ENCODE data around the gene PI16.
"Not testable (repeated sequence)": the region's sequence is repeated elsewhere in the genome, so short reads cannot be mapped to it uniquely, and the experiment has no call there.

The PI16 gene

DNA sequence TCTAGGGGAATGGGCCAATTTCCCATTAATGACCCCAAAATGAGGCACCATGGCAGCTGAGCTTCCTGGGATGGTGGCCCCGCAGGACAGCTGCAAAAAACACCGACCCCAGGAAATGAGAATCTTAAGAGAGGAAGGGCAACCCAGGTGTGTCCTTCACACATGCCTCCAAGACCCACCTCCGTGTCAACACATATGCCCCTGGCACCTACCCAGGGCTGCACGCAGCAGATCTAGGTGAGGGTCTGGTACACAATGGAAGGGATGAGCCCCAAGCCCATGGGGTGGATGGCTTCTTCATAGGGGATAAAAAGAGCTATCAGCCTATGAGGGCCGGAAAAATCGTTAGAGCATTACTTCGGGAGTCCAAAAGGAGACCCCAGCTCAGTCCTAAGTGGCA, 22.0 kb downstream of the PI16 start:
- DNase-seq: no peak

DNA sequence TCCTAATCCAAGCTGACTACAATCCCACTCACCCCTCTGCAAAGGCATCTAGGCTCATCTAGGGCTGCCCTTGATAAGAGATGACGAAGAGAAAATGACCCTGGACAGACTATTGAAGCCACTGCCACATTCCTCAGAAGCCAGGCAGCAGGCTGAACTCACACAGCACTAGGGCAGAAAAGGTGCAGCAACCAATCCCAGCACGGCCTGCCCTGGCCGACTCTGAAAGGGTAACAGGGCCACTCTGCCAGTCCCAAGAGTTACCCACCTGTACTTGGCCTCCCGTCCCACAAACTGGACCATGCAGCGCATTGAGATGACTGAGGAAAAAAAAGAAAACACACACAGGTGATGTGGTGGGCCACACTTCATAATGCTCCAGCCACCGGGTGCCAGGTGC, 22.4 kb downstream of the PI16 start:
- no peak for DNase-seq

DNA sequence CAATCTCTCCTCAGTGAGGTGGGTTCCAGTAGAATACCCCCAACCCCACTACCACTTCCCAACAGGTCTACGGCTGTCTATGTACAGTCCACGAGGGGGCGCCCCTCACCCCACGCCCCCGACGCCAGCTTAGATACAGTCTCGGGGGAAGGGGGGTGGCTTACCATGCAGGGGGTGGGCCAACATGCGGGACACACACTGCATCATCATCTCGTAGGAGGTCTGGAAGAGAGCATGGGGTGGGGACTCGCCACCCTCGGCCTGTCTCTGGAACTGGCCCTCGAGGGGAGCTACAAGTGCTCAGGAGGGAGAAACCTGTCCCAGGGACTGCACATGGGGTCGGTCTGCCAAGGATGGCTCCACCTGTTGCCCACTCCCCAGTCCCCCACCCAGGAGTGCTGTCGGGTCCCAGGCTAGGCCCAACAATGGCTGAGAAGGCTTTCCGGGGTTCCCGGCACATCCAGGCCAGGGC, 23.0 kb downstream of the PI16 start:
- DNase-seq: no peak

- DNase-seq: no peak
These were observed 24.1 kb downstream of the PI16 start for GRCh38 chr6:36978421-36979346.

DNA sequence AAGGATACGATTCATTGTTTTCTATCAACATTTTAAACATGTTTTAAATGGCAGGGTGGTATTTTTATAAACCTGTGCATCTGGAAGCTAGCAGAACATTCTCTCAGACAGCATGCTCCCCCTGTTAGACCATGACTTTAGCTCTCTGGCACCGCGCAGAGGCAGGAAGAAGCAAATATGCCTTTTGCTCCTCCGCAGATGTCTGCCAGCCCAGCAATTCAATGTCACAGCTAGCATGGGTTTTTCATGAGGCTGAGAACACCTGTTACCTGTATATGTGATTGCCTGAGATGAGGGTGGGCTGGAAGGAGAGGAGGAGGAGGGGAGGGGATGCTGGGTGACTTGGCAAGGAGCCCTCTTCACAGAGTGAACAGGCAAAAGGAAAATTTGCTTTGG, 24.8 kb downstream of the PI16 start:
- no peak for DNase-seq

GRCh38 chr6:36980129-36980528, 25.6 kb downstream of the PI16 start:
- no peak for DNase-seq

GRCh38 chr6:36980876-36981619, 26.5 kb downstream of the PI16 start:
- DNase-seq: no peak

DNA sequence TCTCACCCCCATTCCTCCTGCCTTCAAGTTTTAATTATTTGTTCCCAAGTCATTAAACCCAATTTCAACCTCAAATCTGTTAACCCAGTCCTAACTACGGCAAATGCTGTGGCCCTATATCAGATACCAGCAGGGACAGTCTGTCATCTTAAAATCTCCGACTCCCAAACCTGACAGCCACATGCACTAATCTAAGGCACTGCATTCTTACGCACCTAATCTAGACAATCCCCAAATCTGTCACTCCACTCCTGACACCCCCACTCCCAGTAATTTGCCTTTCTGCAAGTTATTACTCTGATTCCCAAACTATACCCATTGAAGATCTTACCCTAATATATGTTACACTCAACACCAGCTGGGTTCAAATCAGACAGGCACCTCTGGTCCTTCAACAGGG, 29.0 kb downstream of the PI16 start:
- DNase-seq: no peak

- no peak for DNase-seq
These were observed 30.3 kb downstream of the PI16 start for GRCh38 chr6:36984581-36985416.

DNA sequence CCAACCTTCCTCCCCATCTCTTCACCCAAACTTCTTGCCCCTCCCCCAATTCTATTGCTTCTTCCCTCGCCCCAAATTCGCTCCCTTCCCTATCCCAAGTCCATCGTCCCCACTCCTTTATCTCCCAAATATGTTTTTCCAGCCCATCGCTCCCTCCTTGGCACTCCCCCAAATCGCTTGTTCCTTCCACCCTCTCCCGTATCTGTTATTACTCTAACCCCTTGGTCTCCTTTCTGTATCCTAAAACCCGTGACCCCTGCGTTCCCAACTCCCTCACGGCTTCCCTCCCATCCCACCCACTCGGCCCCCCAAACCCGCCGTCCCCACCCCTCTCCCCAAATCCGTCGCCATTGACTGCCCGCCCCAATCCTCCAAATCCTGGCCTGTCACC, 30.9 kb downstream of the PI16 start:
- no peak for DNase-seq

- DNase-seq: peak; percentile 92
These were observed 31.5 kb downstream of the PI16 start, which contains the start of gene MTCH1 for GRCh38 chr6:36985808-36986703. Gene MTCH1, minus strand, starts transcription at chr6:36986196. Its CDS starts 23 bp downstream, at chr6:36986173.

DNA sequence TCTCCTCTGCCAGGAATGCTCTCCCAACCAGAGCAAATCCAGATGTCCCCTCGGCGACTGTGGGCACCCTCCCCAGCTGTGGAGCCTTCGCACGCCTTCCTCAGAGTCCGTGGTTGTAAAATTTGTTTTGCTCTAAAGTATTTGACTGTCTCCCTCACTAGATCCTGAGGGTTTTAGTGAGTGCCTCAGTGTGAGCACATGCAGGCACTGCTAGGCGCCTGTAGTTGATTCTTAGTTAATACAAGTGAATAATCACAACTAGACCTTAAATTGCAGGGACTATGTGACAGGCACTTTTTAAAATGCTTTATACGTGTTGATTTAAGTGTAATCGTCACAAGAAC, 32.1 kb downstream of the PI16 start:
- no peak for DNase-seq

DNA sequence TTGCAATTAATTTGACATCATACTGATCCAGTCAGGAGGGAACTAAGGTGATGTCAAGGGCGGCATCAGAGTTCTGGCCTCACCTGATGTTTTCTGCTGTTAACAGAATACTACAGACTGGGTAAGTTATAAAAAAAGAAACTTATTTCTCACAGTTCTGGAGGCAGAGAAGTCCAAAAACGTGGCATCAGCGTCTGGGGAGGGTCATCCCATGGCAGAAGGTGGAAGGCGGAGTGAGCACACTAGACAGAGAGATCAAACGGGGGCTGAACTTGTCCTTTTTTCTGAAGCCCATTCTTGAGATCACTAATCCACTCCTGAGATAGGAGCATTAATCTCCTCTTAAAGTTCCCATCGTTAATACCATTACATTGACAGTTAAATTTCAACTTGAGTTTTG, 34.7 kb downstream of the PI16 start:
- no peak for DNase-seq

- DNase-seq: not testable (repeated sequence)
These were observed 35.9 kb downstream of the PI16 start for GRCh38 chr6:36990401-36990800.

DNA sequence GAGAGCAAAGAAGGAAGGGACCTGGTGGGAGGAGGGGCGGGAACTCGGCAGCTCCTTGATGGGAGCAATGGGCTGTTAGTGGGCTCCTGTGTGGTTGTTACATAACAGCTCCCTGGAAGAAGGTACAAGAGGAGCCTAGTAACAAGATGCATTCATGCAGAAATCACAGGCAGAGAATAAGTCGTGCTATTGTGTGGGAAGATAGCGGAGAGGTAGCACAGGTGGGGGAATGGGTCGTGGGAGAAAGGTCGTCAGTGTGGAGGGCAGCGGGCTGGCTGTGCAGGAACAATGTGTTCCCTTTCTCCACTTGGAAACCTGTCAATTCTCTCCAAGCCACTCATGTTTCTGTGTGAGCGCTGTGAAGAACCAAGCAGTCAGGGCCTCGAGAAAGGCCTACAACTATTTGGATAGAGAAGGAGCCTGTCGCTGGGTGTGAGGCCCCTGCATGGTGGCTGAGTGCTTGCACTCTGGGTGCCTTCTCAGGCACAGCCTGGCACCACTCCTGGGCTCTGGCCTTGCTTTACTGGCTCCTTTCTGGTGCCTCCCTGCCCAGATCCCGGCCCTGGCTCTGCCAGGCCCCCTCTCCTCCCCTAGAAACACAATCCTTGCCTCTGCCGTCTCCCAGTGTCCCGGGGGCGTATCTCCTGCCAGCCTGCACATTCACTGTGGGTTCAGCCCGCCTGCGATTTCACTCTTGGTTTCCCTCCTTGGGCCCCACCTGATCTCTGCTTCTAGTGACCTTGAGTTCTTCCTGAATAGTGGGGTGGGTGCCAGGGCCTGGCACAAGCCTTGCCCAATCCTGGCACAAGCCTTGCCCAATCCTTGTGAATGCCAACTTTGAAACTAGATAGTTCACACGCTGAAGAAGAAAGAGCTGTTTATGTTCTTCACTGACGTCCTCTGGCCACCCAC, 43.5 kb downstream of the PI16 start:
- no peak for DNase-seq

DNA sequence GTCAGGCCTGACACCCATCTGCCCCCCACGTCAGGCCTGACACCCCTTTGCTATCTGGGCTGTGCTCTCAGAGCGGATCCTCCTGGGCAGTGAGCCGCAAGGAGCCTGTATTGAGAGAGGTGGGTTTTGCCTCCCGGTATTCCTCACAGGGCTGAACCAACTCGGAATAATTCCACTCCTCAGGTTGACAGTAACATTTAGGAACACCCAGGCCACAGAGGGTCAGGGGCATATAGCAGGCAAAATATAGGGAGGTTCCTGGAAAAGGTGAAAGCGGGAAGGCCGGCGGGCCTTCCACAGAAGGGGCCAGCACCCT, 44.1 kb downstream of the PI16 start:
- DNase-seq: no peak

GRCh38 chr6:36999061-36999750, 44.7 kb downstream of the PI16 start:
- no peak for DNase-seq

DNA sequence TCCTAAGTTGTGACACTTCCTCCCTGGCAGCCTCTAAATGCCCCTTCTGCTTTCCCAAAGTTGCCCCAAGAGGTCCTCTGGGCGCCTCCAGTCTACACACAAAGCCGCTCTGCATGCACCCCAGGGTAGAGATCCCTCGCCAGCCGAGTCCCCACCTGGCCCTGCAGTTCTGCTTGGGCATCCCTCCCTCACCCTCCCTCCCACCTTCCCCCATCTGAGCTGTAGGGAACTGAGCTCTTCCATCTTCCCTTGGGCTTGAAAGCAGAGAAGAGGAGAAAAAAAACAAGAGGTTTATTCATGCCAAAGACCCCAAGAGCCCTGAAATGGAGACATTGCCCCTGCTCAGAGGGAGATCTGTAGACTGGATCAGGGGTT, 45.2 kb downstream of the PI16 start:
- DNase-seq: no peak

DNA sequence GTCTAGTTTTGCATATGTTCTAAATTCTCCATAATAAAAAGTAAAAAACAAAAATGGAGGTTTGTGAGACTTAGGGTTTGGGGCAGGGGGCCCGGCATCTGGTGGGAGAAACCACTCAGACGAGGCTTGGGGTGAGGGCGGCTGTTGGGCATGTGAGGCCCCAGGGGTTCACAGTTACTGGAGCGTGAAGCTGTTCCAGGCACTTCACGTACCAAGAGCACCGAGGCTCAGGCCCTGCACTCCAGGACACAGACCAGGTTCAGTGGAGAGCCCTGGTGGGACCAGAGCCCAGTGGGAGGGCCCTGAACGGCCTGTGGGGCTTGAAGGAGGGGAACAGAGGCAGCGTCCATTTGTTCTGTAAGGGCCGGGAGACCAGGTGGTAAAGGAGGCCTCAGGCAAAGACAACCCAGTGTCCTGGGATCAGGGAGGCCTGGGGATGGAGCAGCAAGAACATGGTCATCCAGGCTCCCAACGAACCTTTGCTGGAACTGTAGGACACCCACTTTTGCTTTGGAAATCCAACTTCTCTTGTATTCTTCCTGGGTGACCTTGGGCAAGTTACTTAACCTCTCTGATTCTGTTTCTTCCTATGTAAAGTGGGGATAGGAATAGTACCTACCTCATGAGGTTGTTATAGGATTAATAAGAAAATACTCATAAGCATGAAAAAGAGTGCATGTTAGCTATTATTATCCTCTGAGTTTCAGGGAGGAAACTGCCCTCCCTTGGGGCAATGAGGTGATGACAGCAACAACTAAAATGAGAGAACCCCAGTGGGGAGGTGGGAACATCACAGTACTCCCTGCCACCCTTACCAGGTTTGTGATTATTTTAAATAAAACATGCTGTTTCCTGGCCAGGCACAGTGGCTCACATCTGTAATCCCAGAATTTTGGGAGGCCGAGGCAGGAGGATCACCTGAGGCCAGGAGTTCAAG, 49.8 kb downstream of the PI16 start:
- no peak for DNase-seq

All from activated CD4-positive, CD25-positive, alpha-beta regulatory T cell treated with anti-CD3 and anti-CD28 coated beads, Interleukin-2, amount 50 U/mL, for 72 hours (primary cell).